Glutamatergic neuron (in vitro differentiated cells): ENCODE results near the gene IKZF2. TPM values are rescaled to one million over a fixed set of nuclear protein-coding genes. Genes with fewer than 3 reads are reported as not detected.

Experiments
- DNase-seq: peaks from one replicate; pipeline ENCODE4 v3.0.0; 2022
- H3K27ac Mint-ChIP-seq: one replicate; pipeline ENCODE4 v1.8.0; 2020; ENCODE audit warnings: mild to moderate bottlenecking, mixed read lengths, inconsistent platforms; ENCODE audit not compliant: unreplicated experiment
- H3K27me3 Mint-ChIP-seq: one replicate; pipeline ENCODE4 v1.8.0; 2020; ENCODE audit warnings: mild to moderate bottlenecking, moderate library complexity, mixed read lengths, inconsistent platforms; ENCODE audit not compliant: unreplicated experiment
- H3K36me3 Mint-ChIP-seq: one replicate; pipeline ENCODE4 v1.8.0; 2020; ENCODE audit warnings: mild to moderate bottlenecking, mixed read lengths, inconsistent platforms; ENCODE audit not compliant: unreplicated experiment
- H3K4me1 Mint-ChIP-seq: one replicate; pipeline ENCODE4 v1.8.0; 2020; ENCODE audit warnings: mild to moderate bottlenecking, low read depth, mixed read lengths, inconsistent platforms; ENCODE audit not compliant: unreplicated experiment
- H3K4me3 Mint-ChIP-seq: one replicate; pipeline ENCODE4 v1.8.0; 2020; ENCODE audit warnings: mild to moderate bottlenecking, mixed read lengths, inconsistent platforms; ENCODE audit not compliant: unreplicated experiment
- H3K9me3 Mint-ChIP-seq: one replicate; pipeline ENCODE4 v1.8.0; 2020; ENCODE audit warnings: mild to moderate bottlenecking, moderate library complexity, mixed read lengths, inconsistent platforms; ENCODE audit not compliant: unreplicated experiment
- CTCF ChIP-seq: fragments of 200-600 bp; sonication (generic); IDR thresholded peaks from one replicate; pipeline ENCODE4 v1.5.0; 2021; ENCODE audit not compliant: partially characterized antibody, unreplicated experiment
- total RNA-seq: library from RNA; stranded (reverse); fragmentation: NEBNext Ultra II Directional; extraction: Animal tissue kit (Norgen Biotek cat#: 25700); gene quantifications from one replicate; pipeline ENCODE4 v1.2.1, GENCODE V29; 2021; ENCODE audit not compliant: unreplicated experiment

The IKZF2 gene
- total RNA-seq, 1 donor from 2014 or later, result 1.8 TPM

- no peak overlapping the region for H3K27ac Mint-ChIP-seq
These were observed 12.9 kb upstream of the IKZF2 start for GRCh38 chr2:213164263-213164662.

GRCh38 chr2:213162516-213163118 lies 11.2 kb upstream of the IKZF2 start:
- TF ChIP-seq CTCF, result no peak
- Mint-ChIP-seq H3K27ac (no peak overlapping the region), H3K4me1 (no peaks in the 10 kb centered on the region), H3K9me3 (no peaks in the 10 kb centered on the region), H3K4me3 (no peak overlapping the region), H3K36me3 (no peaks in the 10 kb centered on the region), H3K27me3 (no peaks in the 10 kb centered on the region)
- no peak for DNase-seq

More at GRCh38 chr2:213164263-213164662, 12.9 kb upstream of the IKZF2 start:
- Mint-ChIP-seq H3K9me3 (no peaks in the 10 kb centered on the region), H3K4me3 (no peak overlapping the region), H3K4me1 (no peaks in the 10 kb centered on the region), H3K36me3 (no peaks in the 10 kb centered on the region), H3K27me3 (no peaks in the 10 kb centered on the region)
- no peak for TF ChIP-seq CTCF
- no peak for DNase-seq

- H3K9me3 Mint-ChIP-seq, result no peaks in the 10 kb centered on the region
- no peak overlapping the region for H3K27ac Mint-ChIP-seq
- DNase-seq, result no peak
- H3K4me1 Mint-ChIP-seq, result no peaks in the 10 kb centered on the region
- H3K27me3 Mint-ChIP-seq, result no peaks in the 10 kb centered on the region
- no peaks in the 10 kb centered on the region for H3K36me3 Mint-ChIP-seq
- no peak for TF ChIP-seq CTCF
- no peak overlapping the region for H3K4me3 Mint-ChIP-seq
These were observed 10.5 kb upstream of the IKZF2 start for GRCh38 chr2:213161759-213162515.

- H3K4me3 Mint-ChIP-seq, result no peak overlapping the region
- no peaks in the 10 kb centered on the region for H3K9me3 Mint-ChIP-seq
- no peaks in the 10 kb centered on the region for H3K36me3 Mint-ChIP-seq
- H3K27ac Mint-ChIP-seq, result no peak overlapping the region
- no peak for DNase-seq
- no peaks in the 10 kb centered on the region for H3K27me3 Mint-ChIP-seq
- H3K4me1 Mint-ChIP-seq, result no peaks in the 10 kb centered on the region
- TF ChIP-seq CTCF, result no peak
These were observed 8.4 kb upstream of the IKZF2 start for GRCh38 chr2:213159768-213160167.

- no peak overlapping the region for H3K27ac Mint-ChIP-seq
These were observed 5.8 kb upstream of the IKZF2 start for GRCh38 chr2:213157242-213157641.

More at GRCh38 chr2:213157242-213157641, 5.8 kb upstream of the IKZF2 start:
- Mint-ChIP-seq H3K4me1 (peaks cover 3% of the 10 kb centered on the region), H3K27me3 (no peaks in the 10 kb centered on the region), H3K36me3 (no peaks in the 10 kb centered on the region), H3K4me3 (no peak overlapping the region), H3K9me3 (no peaks in the 10 kb centered on the region)
- no peak for DNase-seq
- no peak for TF ChIP-seq CTCF
